Astrocyte (in vitro differentiated cells and primary cell): ENCODE measurements around the gene SLC35A2. TPM values are rescaled to one million over a fixed set of nuclear protein-coding genes. Genes with fewer than 3 reads are reported as not detected.

Experiments used
- DNase-seq: peaks from one replicate; pipeline ENCODE4 v3.0.0-alpha.2; 2010; ENCODE audit warnings: low read depth
- FAIRE-seq: peaks from 2 replicates; lab custom pipeline; 2011; peaks lifted over from hg19 to GRCh38; lab: Jason Lieb, UNC
- H2AFZ ChIP-seq: 2 replicates; pipeline ENCODE4 v1.6.0; 2012; ENCODE audit warnings: low read depth, low read length, inconsistent platforms
- H3K27ac ChIP-seq: 2 replicates; pipeline ENCODE4 v1.5.1; 2011; ENCODE audit warnings: low read depth, low read length, inconsistent platforms
- H3K27me3 ChIP-seq: 2 replicates; pipeline ENCODE4 v1.6.0; 2011; ENCODE audit warnings: low read length, inconsistent platforms; ENCODE audit not compliant: insufficient read depth
- H3K36me3 ChIP-seq: 2 replicates; pipeline ENCODE4 v1.5.1; 2011; ENCODE audit warnings: low read length, inconsistent platforms; ENCODE audit not compliant: insufficient read depth
- H3K4me1 ChIP-seq: 2 replicates; pipeline ENCODE4 v1.5.1; 2011; ENCODE audit warnings: low read length, inconsistent platforms; ENCODE audit not compliant: insufficient read depth
- H3K4me2 ChIP-seq: 2 replicates; pipeline ENCODE4 v1.6.0; 2012; ENCODE audit warnings: low read length, inconsistent platforms
- H3K4me3 ChIP-seq: 2 replicates; pipeline ENCODE4 v1.5.1; 2011; ENCODE audit warnings: low read depth, mild to moderate bottlenecking, low read length, inconsistent platforms; ENCODE audit not compliant: insufficient read depth
- H3K79me2 ChIP-seq: 2 replicates; pipeline ENCODE4 v1.6.0; 2012; ENCODE audit warnings: mild to moderate bottlenecking, low read length, inconsistent platforms; ENCODE audit not compliant: insufficient read depth
- H3K9ac ChIP-seq: 2 replicates; pipeline ENCODE4 v1.6.0; 2012; ENCODE audit warnings: mild to moderate bottlenecking, low read length, inconsistent platforms
- H3K9me3 ChIP-seq: 2 replicates; pipeline ENCODE4 v1.5.1; 2012; ENCODE audit warnings: low read depth, mild to moderate bottlenecking, low read length, inconsistent platforms; ENCODE audit not compliant: insufficient read depth
- H4K20me1 ChIP-seq: 2 replicates; pipeline ENCODE4 v1.6.0; 2012; ENCODE audit warnings: low read length, inconsistent platforms; ENCODE audit not compliant: insufficient read depth
- H3K27ac Mint-ChIP-seq: one replicate; pipeline ENCODE4 v1.8.0; 2021; ENCODE audit warnings: mild to moderate bottlenecking, mixed read lengths; ENCODE audit not compliant: unreplicated experiment
- H3K27me3 Mint-ChIP-seq: one replicate; pipeline ENCODE4 v1.8.0; 2021; ENCODE audit warnings: low read depth, mixed read lengths; ENCODE audit not compliant: unreplicated experiment
- H3K36me3 Mint-ChIP-seq: one replicate; pipeline ENCODE4 v1.8.0; 2021; ENCODE audit warnings: low read depth, mixed read lengths; ENCODE audit not compliant: unreplicated experiment
- H3K4me1 Mint-ChIP-seq: one replicate; pipeline ENCODE4 v1.8.0; 2021; ENCODE audit warnings: low read depth, mixed read lengths; ENCODE audit not compliant: unreplicated experiment
- H3K4me3 Mint-ChIP-seq: one replicate; pipeline ENCODE4 v1.8.0; 2021; ENCODE audit warnings: mild to moderate bottlenecking, moderate library complexity, mixed read lengths; ENCODE audit not compliant: unreplicated experiment
- H3K9me3 Mint-ChIP-seq: one replicate; pipeline ENCODE4 v1.8.0; 2021; ENCODE audit warnings: mild to moderate bottlenecking, mixed read lengths; ENCODE audit not compliant: unreplicated experiment
- CTCF ChIP-seq: IDR thresholded peaks from 2 replicates; pipeline ENCODE4 v1.5.1; 2011; ENCODE audit warnings: low read depth, mild to moderate bottlenecking, inconsistent platforms, low read length, moderate library complexity; ENCODE audit not compliant: insufficient read depth
- EZH2 ChIP-seq: IDR thresholded peaks from 2 replicates; pipeline ENCODE4 v1.6.1; 2012; ENCODE audit warnings: mild to moderate bottlenecking, low read length, inconsistent platforms; ENCODE audit not compliant: insufficient read depth
- total RNA-seq: library from RNA; stranded (reverse); gene quantifications from 2 replicates; pipeline ENCODE4 v1.2.1, GENCODE V29; 2021

Gene SLC35A2
- total RNA-seq, 1 donor from 2014 or later: 54.3 TPM

DNA sequence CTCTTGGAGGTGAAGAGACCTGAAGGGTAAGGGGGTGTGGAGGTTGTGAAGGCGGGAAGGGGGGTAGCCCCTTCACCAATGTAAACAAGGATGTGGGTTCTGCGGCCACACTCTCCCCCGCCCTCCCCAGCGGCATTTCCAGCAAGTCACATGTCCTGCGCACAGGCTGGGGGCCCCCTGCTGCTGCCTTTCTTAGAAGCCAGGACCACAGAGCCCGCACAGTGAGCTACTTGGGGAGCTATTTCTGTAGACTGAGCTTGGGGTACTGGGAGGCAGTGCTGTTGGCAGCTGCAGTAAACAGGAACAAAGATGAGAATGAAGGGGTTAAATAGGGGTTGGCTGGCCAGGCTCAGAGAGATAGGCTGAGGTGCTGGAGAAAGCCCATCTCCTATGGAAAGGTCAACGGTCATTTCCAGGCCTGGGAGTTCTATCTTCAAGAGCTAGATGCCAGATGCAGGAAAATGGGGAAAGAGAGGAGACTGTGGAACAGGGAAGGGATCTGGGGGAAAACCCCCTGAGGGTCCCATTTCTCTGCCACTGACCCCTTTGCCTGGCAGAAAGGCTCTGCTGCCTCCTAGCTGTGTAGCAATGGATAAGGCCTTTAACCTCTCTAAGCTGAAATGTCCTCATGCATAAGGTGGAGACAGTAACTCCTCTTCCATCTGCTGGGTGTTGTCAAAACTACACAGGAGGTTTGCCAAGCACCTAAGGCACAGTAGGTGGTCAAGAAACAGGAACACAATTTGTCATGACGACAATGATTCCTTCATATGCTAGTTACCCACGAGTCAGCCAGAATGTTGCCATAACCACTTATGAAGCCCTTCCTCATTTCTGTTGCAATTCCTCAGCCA is 25.8 kb upstream of the SLC35A2 start:
- Histone ChIP-seq H2AFZ (no peak overlapping the region), H3K4me3 (no peak overlapping the region), H3K27me3 (no peaks in the 10 kb centered on the region), H3K27ac (peak overlapping the region; percentile 12), H3K36me3 (peaks cover 15% of the 10 kb centered on the region), H4K20me1 (peaks cover 61% of the 10 kb centered on the region), H3K4me2 (peak overlapping the region; percentile 44), H3K9me3 (no peaks in the 10 kb centered on the region), H3K4me1 (peaks cover 12% of the 10 kb centered on the region), H3K79me2 (peaks cover 44% of the 10 kb centered on the region), H3K9ac (no peak overlapping the region)
- DNase-seq: peak; percentile 26
- FAIRE-seq: no peak
- TF ChIP-seq EZH2: no peak
- TF ChIP-seq CTCF: no peak
- H3K9me3 Mint-ChIP-seq: no peaks in the 10 kb centered on the region
- peaks cover 4% of the 10 kb centered on the region for H3K4me1 Mint-ChIP-seq
- H3K36me3 Mint-ChIP-seq: no peaks in the 10 kb centered on the region
- H3K27me3 Mint-ChIP-seq: no peaks in the 10 kb centered on the region
- H3K4me3 Mint-ChIP-seq: no peak overlapping the region
- no peak overlapping the region for H3K27ac Mint-ChIP-seq

DNA sequence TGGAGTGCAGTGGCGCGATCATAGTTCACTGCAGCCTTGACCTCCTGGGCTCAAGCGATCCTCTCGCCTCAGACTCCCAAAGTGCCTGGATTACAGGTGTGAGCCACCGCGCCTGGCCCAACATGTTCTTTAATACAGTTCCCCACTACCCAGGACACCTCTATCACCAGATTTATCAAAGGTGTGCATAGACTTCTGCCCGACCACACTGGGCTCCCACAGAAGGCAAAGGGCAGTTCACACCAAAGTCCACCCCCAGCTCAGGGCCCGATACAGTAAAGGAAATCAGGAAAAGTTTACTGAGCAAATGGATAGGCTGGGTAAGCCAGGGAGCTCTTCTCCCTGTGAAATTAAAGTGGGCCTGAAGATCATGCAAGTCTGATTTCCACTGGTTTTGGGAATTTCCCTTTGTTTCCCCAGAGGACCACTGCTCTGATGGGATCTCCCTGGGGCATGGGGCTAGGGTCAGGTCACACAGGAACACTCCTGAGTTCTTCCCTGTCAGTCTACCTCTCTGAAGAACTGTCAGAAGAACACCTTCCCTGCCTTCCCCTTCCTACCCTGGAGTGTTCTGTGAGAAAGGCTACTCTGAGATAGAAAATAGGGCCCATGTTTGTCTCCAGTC is 25.1 kb upstream of the SLC35A2 start:
- Mint-ChIP-seq H3K4me1 (peaks cover 4% of the 10 kb centered on the region), H3K36me3 (no peaks in the 10 kb centered on the region), H3K27me3 (no peaks in the 10 kb centered on the region), H3K4me3 (no peak overlapping the region), H3K27ac (no peak overlapping the region), H3K9me3 (no peaks in the 10 kb centered on the region)
- no peaks in the 10 kb centered on the region for H3K9me3 ChIP-seq
- H3K36me3 ChIP-seq: peaks cover 12% of the 10 kb centered on the region
- no peak overlapping the region for H3K9ac ChIP-seq
- peaks cover 12% of the 10 kb centered on the region for H3K4me1 ChIP-seq
- H3K27ac ChIP-seq: no peak overlapping the region
- TF ChIP-seq CTCF: no peak
- no peak for TF ChIP-seq EZH2
- peaks cover 54% of the 10 kb centered on the region for H4K20me1 ChIP-seq
- H3K4me2 ChIP-seq: peak overlapping the region; percentile 44
- H3K4me3 ChIP-seq: no peak overlapping the region
- H2AFZ ChIP-seq: no peak overlapping the region
- H3K79me2 ChIP-seq: peaks cover 37% of the 10 kb centered on the region
- no peaks in the 10 kb centered on the region for H3K27me3 ChIP-seq
- FAIRE-seq (no peak), DNase-seq (no peak)
